ENCODE data around the gene EBPL.

- TF ChIP-seq CTCF (IDR thresholded peaks at IDR 0.05) (no peak), EZH2phosphoT487 (IDR thresholded peaks at IDR 0.05) (no peak), EZH2 (IDR thresholded peaks at IDR 0.05) (no peak)
These were observed 67.1 kb downstream of the EBPL start for GRCh38 chr13:49624229-49624628.

Measured in neural progenitor cell (in vitro differentiated cells).